GM19240 (cell line): ENCODE results near the gene ZFHX3.
A peak's percentile ranks its signal among the peaks of the same experiment; 100 is the strongest.

ENCODE experiments used
- DNase-seq: peaks from one replicate; pipeline ENCODE4 v3.0.0; 2011; ENCODE audit warnings: low spot score; ENCODE audit not compliant: insufficient read length

Gene ZFHX3

DNA sequence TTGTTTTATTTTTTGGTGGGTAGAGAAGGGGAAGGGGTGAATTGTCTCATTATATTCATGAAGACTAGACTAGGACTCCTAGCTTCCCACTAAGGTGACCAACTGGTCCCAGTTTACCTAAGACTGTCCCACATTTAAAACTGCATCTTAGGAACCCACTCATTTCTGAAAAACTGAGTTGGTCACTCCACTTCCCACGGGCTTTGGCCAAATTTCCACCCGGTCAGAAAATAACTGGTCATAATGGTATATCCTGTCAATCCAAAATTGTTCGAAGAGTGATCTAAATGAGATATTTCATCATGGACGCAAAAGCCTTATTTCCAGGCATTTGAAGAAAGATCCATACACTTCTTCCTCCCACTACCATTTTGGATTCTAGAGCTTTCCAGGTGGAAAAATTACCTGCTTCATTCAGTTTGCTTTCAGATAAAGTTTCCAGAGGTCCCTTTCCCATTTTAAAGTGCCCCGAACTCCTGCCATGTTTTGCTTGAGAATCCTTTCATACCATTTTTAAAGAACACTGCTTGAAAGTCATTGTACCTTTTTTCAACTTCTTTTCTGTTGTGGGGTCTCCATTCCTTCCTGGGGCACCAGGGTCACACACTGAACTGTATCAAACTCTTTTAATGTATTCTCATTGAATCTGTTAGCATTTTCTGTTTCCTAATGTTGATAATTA, 21.8 kb upstream of the ZFHX3 start:
- no peak for DNase-seq

DNA sequence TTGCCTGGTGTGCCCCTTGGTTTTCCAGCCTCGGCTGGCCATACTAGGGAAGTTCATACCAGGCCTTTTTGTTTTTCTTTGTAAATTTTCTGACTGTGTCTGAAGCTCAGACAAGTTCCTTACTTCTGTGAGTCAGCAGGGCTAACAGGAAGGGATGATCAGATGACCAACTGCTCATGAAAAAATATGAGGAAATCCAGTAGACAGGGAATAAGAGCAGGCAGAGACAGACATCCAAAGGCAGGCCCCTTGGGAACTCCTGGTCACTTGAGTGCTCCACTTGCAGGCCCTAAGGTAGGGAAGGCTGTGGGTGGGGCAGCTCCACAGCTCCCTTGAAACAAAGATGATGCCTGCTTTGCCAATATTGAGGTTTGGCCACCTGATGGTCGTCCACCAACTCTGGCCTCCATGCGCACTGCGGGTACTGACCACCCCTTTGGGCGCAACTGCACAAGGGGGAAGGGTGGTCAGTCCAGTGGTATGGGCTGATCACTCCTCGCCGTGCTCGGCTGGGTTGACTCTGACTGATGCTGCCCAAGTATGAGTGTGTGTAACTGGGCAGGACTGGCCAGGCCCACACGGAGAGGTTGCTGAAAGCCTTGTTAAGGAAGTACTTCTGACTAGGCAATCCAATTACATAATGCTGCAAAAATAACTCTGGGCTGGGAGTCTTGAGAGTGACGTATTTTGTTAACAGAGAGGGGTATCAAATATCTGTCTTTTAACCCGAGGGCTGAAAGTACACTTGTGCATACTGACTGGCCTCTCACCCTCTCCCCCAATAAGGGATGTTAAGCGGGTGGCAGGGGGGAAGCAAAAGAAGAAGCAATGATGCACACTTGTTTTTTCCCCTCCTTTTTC, 20.8 kb upstream of the ZFHX3 start:
- no peak for DNase-seq

DNA sequence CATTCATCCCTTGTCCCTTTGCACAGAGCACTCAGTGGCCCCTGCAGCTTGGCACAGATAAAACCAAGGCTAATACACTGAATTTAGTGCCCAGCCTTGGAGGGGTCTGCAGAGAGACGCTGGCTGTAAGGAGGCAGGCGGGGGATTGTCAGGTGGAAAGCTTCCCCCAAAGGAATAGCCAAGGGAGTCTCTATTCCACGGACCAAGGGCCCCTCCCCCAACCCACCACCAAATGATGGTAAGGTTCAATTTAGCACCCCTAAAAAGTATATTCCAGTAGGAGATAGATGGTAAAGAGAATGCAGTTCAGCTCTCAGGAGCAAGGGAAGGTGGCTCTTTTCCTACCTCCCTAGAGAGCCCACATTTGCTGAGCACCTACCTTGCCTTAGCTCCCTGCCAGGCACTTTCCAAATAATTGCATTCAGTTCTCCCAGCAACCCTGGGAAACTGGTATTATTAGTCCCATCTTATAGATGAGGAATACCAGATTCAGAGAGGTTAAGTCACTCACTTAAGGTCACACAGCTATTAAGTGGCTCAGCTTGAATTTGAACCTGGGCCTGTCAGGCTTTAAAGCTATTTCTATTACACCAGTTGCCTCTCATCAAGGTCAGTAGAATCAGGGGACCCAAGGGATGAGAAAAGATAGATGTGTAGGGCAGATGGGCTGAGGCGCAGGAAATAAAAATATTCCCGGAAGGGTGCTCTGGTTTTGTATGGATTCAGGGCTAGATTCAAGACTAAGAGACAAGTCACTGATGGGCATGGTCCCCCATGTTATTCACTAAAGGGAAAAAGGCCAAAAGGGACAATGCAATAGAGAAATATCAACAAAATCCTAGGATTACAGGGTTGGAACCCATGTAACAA, 20.0 kb upstream of the ZFHX3 start:
- DNase-seq, result no peak

DNA sequence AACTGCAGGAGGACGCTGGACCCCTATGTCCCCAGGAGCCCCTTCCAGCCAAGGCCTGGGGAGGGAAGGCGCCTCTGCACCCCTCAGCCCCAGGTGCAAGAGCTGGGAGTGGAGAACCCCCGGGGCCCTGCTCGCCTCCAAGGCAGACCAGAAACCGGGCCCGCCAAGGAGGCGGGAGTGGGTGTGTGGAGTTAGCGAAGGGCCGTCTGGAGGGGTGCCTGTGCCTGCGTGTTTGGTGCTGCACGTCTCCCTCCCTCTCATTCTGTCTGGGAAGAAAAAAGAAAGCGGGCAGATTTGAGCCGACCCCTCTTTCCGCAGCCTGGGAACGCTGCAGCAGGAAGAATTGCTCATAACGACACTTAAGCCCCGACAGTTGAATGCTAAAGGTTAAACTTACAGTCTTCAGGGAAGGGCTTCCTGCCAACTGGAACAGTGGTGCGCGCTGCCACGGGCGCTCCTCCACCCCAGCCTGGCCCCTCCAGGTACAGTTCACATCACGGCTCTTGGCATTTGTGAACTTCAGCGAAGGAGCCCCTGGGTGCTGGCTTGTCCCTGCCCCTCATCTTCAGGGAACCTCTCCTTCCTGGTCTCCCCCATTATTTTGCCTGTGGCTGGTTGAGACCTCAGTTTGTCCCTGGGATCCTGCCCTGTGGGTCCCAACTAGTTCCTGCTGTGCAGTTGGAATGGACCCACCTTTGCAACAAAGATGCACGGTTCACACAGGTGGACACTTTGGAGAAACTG, 19.2 kb upstream of the ZFHX3 start:
- no peak for DNase-seq

DNA sequence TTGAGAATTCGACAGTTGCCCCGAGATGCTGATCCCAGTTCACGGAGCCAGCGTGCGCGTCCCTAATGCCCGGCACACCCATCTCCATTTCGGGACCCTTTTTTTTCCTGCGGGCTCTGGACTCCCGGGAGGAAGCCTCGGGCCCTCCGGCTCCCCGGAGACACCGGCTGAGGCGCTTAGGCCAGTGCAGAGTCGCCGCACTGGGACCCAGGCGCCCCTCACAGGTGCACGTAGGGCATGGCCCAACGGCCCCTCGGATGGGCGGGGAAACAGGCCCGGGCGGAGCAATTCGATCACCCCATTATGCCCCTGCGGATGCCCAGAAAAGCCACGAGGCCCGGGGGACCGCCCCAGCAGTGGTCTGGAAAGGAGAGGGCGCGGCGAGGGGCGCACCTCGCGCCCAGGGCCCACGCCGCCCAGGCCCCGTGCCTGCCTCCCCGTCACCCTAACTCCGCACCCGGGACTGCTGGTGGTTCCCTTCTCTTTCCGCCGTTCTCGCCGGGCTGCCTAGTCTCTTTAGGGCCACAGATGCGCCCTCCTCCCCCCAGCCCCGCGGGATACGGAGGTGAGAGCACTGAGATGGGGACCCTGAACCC, 18.5 kb upstream of the ZFHX3 start:
- no peak for DNase-seq

DNA sequence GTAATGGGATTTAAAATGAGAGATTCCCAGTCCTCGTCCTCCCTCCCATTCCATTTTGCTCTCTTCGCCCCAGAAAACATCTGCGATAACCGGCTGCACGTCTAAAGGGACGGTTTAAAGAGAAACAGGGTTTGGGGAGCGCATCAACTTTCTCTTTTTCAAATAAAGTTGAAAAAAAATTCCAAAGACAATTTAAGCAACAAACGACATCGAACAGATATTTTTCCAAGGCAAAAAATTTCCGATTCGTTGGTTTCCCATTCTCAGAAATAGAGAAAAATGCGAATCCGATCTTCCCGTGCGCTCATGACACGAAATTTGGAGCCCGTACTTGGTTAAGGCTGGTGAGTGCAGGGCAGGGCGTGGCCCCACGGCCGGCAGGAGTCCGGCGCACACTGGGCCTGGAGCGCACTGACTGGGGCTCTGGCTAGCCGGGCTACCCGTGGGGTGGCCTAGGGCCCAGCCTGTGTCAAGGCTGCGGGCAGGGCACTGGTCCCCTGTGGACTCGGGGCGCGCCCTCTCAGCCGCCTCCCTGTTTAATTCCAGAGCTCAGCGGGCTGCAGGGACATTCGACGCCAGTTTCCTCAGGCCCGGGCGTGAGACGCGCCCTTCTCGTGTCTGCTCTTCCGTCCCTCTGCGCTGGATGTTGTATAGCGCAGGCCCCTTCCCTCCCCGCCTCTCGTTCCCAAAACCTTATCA, 17.9 kb upstream of the ZFHX3 start:
- no peak for DNase-seq

DNA sequence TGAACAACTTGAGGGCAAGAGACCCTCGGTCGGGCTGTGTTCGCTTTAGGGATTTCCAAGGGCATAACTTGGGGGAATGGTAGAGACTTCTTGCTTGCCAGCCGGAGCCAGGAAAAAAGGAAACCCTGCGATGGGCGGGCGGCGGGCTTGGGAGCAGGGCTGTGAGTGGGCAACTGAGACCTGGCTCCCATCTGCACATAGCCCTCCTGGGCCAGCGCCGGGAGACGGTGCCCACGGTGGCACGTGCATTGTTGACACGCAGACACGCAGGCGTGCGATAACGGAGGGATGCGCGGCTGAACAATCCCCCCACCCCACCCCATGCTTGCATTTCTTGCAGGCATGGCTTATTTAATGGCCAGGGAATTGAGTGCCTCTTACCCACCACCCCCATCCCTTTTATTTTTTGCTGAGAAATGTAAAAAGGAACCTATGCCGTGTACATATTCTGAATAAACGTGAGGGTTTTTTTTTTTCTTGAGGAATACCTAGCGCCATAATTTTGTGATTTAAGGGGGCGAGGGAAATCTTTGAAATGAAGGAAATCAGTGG, 17.1 kb upstream of the ZFHX3 start:
- DNase-seq, result no peak

DNA sequence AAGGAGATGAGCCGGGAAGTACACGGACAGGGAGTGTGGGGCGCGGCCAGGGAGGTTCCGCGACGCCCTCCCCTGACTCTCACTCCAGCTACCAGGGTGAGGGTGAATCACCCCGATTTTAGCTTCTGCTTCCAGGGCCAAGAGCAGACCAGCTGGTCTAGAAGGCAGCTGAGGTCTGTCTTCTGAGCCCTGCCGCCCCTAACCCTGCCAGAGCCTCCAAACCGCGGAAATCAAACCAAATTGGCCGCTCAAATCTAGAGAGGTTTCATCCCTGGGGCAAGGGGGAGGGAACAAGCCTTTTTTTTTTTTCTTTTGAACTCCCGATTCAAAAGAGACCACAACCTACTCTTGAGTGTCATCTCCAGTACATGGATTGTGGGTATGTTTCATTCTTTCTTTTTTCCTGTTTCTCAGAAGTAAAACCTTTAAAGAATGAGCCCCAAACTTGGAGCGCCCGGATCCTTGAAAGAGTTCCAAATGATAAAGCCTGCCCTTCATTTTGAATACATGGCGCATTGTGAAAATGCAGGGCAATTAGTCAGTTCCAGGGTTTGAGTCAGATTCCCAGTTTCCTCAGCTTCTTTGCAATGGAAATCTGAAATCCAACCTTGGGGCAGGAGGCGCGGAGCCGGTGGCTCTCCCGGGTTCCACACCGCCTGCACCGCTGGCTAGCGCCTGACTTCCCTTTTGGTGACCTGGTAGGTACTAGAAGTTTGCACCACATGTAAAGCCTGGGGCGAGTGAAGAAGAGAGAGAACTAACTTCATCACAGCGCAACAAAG, 16.5 kb upstream of the ZFHX3 start:
- DNase-seq, result no peak

DNA sequence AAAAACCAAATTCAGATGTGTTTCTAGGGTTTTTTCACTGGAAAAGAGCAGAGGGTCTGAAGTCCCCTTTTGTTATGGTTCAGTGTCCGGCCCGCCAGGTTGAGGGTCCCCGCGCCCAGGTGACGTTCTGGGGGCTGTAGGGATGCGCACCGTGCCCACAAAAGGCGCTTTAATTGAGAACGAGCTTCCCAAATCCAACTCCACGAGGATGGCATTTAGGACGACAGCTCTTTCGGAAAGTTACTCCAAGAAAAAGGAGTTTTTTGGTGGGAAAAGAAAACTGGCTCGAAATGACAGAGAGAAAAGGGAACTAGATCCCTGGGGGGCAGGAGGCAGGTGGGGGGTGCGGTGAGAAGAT, 15.9 kb upstream of the ZFHX3 start:
- DNase-seq, result no peak

DNA sequence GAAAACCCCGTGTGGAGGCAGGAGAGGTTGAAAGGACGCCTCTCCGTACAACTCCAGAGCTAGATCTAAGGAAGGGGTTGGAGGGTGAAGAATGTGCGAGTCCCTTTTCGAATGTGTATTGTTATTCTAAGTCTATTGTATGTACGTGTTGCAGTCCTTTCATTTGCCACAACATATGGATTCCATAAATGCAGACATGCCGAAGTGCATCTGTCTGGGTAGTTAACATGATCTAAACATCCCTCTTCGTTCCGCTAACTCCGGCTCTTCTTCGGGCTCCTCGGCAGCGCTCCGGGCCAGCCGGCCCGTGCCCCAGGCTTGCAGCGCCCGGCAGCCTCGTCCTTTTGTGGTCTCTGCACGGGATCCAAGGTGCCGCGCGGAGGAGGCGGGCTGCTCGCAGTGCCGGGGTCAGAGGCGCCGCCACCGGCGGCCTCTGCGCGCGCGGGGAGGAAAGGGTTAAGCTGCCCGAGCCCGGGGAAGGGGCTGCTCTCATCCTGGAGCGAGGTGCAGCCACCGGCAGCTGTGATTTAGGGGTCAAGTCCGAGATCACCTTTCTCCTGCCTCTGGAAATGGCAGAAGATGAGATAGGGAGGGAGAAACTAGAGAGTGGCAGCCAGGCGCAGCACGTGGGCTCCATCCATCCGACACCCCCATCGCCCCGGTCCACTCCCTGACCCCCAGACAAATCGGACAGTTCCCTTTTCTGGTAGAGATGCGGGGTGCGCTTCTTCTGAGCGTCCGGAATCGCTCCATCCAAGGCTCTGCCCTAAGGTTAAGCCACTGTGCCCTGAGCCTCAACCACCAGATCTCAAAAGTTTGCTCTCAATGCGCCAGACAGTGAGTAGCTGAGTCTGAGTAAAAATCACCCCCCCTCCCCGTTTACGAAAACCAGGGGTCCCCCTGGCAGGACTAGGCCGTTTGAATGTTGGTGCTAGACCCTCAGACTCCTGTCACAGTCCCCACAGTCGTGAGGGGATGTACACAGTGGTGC, 15.1 kb upstream of the ZFHX3 start:
- DNase-seq, result no peak

DNA sequence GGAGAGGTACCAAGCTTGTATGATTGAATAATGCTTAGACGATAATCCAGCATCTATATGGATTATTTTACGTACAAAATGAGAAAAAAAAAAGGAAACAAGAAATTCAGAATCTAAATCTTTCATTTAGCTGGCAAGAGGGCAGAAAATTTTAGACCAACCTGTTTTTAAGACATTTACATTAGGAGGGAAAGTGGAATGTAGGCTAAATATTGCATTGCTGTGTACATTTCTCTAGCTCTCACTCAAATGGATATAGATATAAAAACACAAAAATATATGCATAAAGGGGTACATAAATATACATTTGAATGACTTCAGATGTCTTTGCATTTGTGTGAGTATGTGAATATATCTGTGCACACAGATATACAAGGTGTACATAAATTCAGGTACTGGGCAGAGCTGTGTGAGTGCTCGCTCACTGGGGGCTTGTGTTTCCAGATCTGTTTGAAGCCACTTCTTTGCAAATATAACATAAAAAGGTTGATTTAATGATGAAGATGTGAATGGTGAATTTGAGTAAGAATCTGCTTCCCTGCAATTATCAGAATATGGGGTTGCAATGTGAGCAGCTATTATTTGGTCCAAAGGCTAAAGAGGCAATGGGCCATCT, 14.2 kb upstream of the ZFHX3 start:
- DNase-seq, result no peak

DNA sequence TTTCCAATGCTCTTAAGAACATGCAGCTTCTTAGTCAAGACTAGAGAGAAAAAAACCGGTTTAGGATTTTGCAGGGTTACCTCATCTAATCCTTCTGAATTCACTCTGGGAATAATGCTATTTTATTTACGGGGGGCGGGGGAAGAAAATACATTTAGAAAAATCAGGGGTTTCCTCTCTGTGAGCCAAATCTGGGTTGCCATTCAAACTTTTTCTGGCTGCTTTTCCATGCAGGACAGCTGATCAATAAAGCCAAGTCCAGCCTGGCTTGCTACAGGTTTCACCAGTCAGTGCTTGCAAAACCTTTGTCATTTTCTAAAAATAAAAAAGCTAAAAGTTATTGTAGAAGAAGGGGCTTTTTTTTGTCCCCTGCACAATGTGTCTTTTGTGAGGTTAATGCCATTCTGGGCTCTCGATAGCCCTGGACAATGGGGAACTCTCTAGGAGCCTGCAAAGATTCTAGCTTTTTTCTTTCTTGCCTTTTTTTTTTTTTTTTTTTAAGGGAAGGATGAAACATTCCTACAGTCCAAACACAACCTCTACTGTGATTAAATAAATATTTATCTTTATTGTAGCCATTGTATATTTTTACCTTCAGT, 13.1 kb upstream of the ZFHX3 start:
- DNase-seq, result no peak

DNA sequence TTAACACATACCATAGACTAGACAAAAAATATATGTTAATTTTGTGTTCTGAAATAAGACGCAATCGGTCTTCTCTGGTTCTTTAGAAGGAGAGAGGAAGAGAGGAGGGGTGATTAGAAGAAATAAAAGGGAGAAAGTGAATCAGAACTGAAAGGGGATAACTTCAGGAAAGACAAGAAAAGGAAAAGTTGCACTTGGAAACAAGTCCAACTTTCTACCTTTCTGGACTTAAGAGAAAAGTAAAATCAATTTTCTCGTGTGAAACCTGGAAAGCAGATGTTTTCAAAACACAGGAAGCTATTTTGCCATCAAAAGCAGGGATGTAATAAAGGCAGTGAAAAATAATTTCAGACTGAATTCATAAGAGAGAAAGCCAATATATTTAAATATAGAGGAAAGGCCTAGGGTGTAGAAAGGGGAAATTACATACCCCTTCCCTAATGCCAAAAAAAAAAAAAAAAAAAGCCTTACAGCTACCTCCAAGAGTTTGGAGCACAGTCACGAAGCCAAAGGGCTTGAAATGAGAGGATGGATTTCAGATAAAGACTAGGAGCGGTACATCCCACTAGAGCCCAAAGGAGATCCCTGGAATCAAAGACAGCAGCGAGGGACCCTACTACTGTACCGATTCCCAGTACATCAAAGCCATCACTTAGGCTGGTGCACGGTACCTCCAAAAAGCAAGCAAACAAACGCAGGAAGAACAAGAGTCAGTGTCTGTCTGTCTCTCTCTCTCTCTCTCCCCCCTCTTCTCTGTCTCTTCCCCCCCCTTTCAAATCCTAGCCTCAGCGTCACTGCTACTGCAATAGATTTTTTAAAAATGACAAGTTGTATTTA, 12.1 kb upstream of the ZFHX3 start:
- no peak for DNase-seq

DNA sequence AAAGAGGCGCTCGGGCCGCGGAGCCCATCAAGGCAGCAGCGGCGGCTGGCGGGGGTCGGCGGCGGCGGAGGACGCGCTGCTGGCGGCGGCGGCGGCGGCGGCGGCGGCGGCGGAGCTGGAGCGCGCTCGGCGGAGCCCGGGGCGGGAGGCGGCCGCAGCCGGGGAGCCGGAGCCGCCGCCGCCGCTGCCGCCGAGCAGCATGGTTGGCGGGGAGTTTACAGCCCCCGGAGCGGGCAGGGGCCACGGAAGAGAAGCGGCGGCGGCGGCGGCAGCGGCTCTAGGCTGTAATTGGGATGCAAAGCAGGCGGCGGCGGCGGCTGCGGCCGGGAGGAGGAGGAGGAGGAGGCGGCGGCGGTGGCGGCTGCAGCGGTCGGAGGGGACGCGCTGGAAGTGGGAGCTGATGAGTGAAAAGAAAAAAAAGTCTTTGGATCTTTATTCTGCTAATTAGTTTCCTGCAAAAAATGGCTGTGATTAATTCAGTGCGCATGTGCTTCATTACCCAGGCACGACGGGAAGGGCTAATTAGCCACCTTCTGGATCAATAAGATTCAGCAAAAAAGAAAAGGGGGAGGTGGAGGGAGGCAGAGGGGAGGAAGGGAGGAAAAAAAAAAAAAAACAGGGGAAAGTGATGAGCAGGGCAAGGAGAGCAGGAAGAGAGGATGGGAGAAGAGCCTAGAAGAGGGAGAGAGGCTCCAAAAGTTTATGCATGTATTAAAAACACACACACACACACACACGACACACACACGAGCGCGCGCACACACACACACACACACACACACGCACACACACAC, 10.9 kb upstream of the ZFHX3 start:
- no peak for DNase-seq

DNA sequence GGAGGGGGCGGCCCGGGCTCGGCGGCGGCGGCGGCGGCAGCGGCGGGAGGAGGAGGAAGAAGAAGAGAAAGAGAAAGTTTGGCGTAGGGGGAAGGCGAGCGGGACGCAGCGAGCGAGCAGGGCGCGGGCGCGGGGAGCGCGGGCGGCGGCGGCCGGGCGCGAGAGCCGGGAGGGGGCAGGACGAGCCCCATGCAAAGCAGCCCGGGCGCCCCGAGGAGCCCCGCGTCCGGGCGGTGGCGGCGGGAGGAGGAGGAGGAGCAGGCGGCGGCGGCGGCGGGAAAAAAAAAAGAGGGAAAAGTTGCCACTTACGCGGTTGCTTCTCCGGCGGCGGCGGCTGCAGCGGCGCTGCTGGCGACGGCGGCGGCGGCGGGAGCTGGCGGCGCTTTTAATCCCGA, 10.3 kb upstream of the ZFHX3 start:
- DNase-seq, result peak; percentile 74
